Measurements from ENCODE around the gene ZNF593. TPM values are rescaled to one million over a fixed set of nuclear protein-coding genes. Genes with fewer than 3 reads are reported as not detected.

ZNF593 gene
- total RNA-seq, 4 donors from 2014 or later: 10.4 to 41.6 (median 22.5) TPM

DNA sequence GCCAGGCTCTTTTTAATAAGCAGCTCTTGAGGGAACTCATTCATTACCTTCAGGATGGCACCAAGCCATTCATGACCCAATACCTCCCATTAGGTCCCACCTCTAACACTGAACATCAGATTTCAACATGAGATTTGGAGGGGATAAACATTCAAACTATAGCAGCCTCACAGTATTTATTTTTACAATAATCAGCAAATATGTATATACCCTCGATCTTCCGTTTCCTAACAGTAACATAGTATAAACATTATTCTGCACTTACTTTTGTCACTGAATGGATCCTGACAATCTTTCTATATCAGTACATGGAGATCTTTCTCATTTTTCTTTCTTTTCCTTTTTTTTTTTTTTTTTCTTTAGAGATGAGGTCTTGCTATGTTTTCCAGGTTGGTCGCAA, 26.1 kb downstream of the ZNF593 start:
- no peaks in the 10 kb centered on the region for H3K9me3 ChIP-seq
- no peak overlapping the region for H3K27ac ChIP-seq (replicated peaks in 1 of 4)
- 61% methylated on average over 3 of the region's 3 CpGs for WGBS
- H3K4me1 ChIP-seq: peaks cover 0 to under 1% (median 0%) of the 10 kb centered on the region in 4 donors
- peaks cover 0 to 14% (median 0%) of the 10 kb centered on the region in 4 donors for H3K27me3 ChIP-seq
- TF ChIP-seq POLR2A (IDR thresholded peaks at IDR 0.05; ENCODE audit: low read depth): no peak
- no peak for TF ChIP-seq EP300 (IDR thresholded peaks at IDR 0.05)
- TF ChIP-seq, protein P1, sequence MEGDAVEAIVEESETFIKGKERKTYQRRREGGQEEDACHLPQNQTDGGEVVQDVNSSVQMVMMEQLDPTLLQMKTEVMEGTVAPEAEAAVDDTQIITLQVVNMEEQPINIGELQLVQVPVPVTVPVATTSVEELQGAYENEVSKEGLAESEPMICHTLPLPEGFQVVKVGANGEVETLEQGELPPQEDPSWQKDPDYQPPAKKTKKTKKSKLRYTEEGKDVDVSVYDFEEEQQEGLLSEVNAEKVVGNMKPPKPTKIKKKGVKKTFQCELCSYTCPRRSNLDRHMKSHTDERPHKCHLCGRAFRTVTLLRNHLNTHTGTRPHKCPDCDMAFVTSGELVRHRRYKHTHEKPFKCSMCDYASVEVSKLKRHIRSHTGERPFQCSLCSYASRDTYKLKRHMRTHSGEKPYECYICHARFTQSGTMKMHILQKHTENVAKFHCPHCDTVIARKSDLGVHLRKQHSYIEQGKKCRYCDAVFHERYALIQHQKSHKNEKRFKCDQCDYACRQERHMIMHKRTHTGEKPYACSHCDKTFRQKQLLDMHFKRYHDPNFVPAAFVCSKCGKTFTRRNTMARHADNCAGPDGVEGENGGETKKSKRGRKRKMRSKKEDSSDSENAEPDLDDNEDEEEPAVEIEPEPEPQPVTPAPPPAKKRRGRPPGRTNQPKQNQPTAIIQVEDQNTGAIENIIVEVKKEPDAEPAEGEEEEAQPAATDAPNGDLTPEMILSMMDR (IDR thresholded peaks at IDR 0.05): no peak
- no peak for TF ChIP-seq POLR2AphosphoS5 (IDR thresholded peaks at IDR 0.05)
- no peak for DNase-seq (ENCODE audit: extremely low spot score)
- no peaks in the 10 kb centered on the region for H3K36me3 ChIP-seq
- H3K4me3 ChIP-seq: no peak overlapping the region
- intact Hi-C loops (cut with DNase I): no loop called here

DNA sequence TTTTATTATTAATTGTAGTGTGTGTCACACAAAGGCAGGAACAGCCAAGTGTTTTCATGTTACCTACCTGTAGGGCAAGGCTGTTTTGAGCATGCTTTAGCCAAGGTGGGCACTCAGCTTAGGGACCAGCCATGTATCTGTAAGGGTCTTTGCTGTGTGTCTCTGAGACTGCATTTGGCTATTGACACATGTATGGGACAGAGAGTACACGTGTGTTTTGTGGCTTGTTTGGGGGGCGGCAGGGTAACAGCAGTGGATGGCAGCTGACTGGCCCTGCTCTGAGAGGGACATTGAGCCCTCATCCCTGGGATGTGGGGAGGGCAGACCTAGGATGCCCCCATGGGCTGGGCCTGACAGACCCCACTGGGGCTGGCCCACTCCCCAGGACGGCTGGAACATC, 27.6 kb downstream of the ZNF593 start:
- intact Hi-C loops (cut with DNase I): no loop called here
- Histone ChIP-seq H3K4me1 (peaks cover 0 to 7% (median 2%) of the 10 kb centered on the region in 4 donors), H3K9me3 (no peaks in the 10 kb centered on the region), H3K27me3 (peaks cover 0 to 18% (median 0%) of the 10 kb centered on the region in 4 donors), H3K36me3 (no peaks in the 10 kb centered on the region), H3K4me3 (no peak overlapping the region), H3K27ac (replicated peaks in 1 of 4) (no peak overlapping the region)
- TF ChIP-seq POLR2A (IDR thresholded peaks at IDR 0.05; ENCODE audit: low read depth) (no peak), EP300 (IDR thresholded peaks at IDR 0.05) (no peak), POLR2AphosphoS5 (IDR thresholded peaks at IDR 0.05) (no peak)
- TF ChIP-seq, protein P1 (IDR thresholded peaks at IDR 0.05): no peak
- DNase-seq (ENCODE audit: extremely low spot score): no peak
- 81% methylated on average over 3 of the region's 3 CpGs for WGBS

GRCh38 chr1:26197813-26198212, 28.1 kb downstream of the ZNF593 start:
- Histone ChIP-seq H3K4me3 (no peak overlapping the region), H3K4me1 (peaks cover 0 to 7% (median 2%) of the 10 kb centered on the region in 4 donors), H3K27me3 (peaks cover 0 to 18% (median 0%) of the 10 kb centered on the region in 4 donors), H3K27ac (replicated peaks in 1 of 4) (no peak overlapping the region), H3K36me3 (no peaks in the 10 kb centered on the region), H3K9me3 (no peaks in the 10 kb centered on the region)
- no peak for DNase-seq (ENCODE audit: extremely low spot score)
- 62% methylated on average over 3 of the region's 11 CpGs for WGBS
- intact Hi-C loops (cut with DNase I): no loop called here
- no peak for TF ChIP-seq POLR2A (IDR thresholded peaks at IDR 0.05; ENCODE audit: low read depth)

GRCh38 chr1:26200413-26200812, 30.7 kb downstream of the ZNF593 start:
- Histone ChIP-seq H3K4me3 (no peak overlapping the region), H3K36me3 (no peaks in the 10 kb centered on the region), H3K9me3 (no peaks in the 10 kb centered on the region), H3K27ac (replicated peaks in 1 of 4) (no peak overlapping the region), H3K4me1 (peaks cover 0 to 7% (median 2%) of the 10 kb centered on the region in 4 donors), H3K27me3 (peaks cover 0 to 25% (median 0%) of the 10 kb centered on the region in 4 donors)
- DNase-seq (ENCODE audit: extremely low spot score): no peak
- TF ChIP-seq POLR2AphosphoS5 (IDR thresholded peaks at IDR 0.05) (no peak), EP300 (IDR thresholded peaks at IDR 0.05) (no peak), POLR2A (IDR thresholded peaks at IDR 0.05; ENCODE audit: low read depth) (no peak)
- TF ChIP-seq, protein P1 (IDR thresholded peaks at IDR 0.05): no peak
- intact Hi-C loops (cut with DNase I): no loop called here
- 85% methylated on average over 4 of the region's 5 CpGs for WGBS

- peaks cover 0 to 7% (median 2%) of the 10 kb centered on the region in 4 donors for H3K4me1 ChIP-seq
- peaks cover 0 to 16% (median 0%) of the 10 kb centered on the region in 4 donors for H3K27me3 ChIP-seq
- intact Hi-C loops (cut with DNase I): no loop called here
- WGBS: 78% methylated on average over 1 of the region's 9 CpGs
- no peak for DNase-seq (ENCODE audit: extremely low spot score)
- H3K9me3 ChIP-seq: no peaks in the 10 kb centered on the region
- H3K4me3 ChIP-seq: no peak overlapping the region
- no peaks in the 10 kb centered on the region for H3K36me3 ChIP-seq
- TF ChIP-seq, protein P1 (IDR thresholded peaks at IDR 0.05): no peak
- no peak for TF ChIP-seq POLR2AphosphoS5 (IDR thresholded peaks at IDR 0.05)
- TF ChIP-seq POLR2A (IDR thresholded peaks at IDR 0.05; ENCODE audit: low read depth): no peak
- no peak for TF ChIP-seq EP300 (IDR thresholded peaks at IDR 0.05)
- H3K27ac ChIP-seq (replicated peaks in 1 of 4): no peak overlapping the region
Measured at GRCh38 chr1:26203642-26204318, 34.1 kb downstream of the ZNF593 start.
